CD14-positive monocyte (primary cell): ENCODE results near the gene BRAF. TPM values are rescaled to one million over a fixed set of nuclear protein-coding genes. Genes with fewer than 3 reads are reported as not detected.
A peak's percentile ranks its signal among the peaks of the same experiment; 100 is the strongest.

Experiments
- DNase-seq, 3 donors: peaks; one replicate each; pipeline ENCODE4 v3.0.0-alpha.2; 2011 to 2022
- H2AFZ ChIP-seq: 2 replicates; pipeline ENCODE4 v1.6.0; 2012; ENCODE audit warnings: mild to moderate bottlenecking, low read depth, low read length, inconsistent platforms; ENCODE audit not compliant: insufficient read depth, poor library complexity, severe bottlenecking
- H3K27ac ChIP-seq, 2 donors: 1 replicate in 1 of 2; 2 replicates in 1 of 2; pipeline ENCODE4 v1.5.1; 2012 to 2013; ENCODE audit warnings: low read length in 2 of 2, control low read depth in 1 of 2, inconsistent platforms in 1 of 2, low read depth in 1 of 2, mild to moderate bottlenecking in 1 of 2
- H3K27me3 ChIP-seq, 2 donors: one replicate each; pipeline versions ENCODE4 v1.6.0 to v1.6.1; 2011 to 2013; ENCODE audit warnings: low read length in 2 of 2; ENCODE audit not compliant: control insufficient read depth in 2 of 2, insufficient read depth in 2 of 2
- H3K36me3 ChIP-seq, 2 donors: replicated peaks in 1 of 2; 1 replicate in 1 of 2; 2 replicates in 1 of 2; pipeline versions ENCODE4 v1.5.1 to v1.6.1; 2012 to 2013; ENCODE audit warnings: low read length in 2 of 2, control low read depth in 1 of 2, inconsistent platforms in 1 of 2, mild to moderate bottlenecking in 1 of 2; ENCODE audit not compliant: insufficient read depth in 2 of 2, control insufficient read depth in 1 of 2
- H3K4me1 ChIP-seq, 2 donors: 1 replicate in 1 of 2; 2 replicates in 1 of 2; pipeline versions ENCODE4 v1.5.1 to v1.6.1; 2012 to 2013; ENCODE audit warnings: low read length in 2 of 2, control low read depth in 1 of 2, inconsistent platforms in 1 of 2, mild to moderate bottlenecking in 1 of 2, moderate library complexity in 1 of 2; ENCODE audit not compliant: insufficient read depth in 2 of 2, control insufficient read depth in 1 of 2
- H3K4me2 ChIP-seq: replicated peaks from 2 replicates; pipeline ENCODE3; 2012; ENCODE audit warnings: low read length, moderate library complexity, mild to moderate bottlenecking; ENCODE audit not compliant: poor library complexity, severe bottlenecking; ENCODE audit errors: extremely low read depth
- H3K4me3 ChIP-seq, 3 experiments: fragments of 200-600 bp in 1 of 3; sonication (generic) in 1 of 3; replicated peaks in 1 of 3; 1 replicate in 2 of 3; 2 replicates in 1 of 3; pipeline ENCODE4 v1.5.1; 2011 to 2013; ENCODE audit warnings: low read length in 3 of 3, mild to moderate bottlenecking in 3 of 3, control low read depth in 2 of 3, low read depth in 2 of 3, inconsistent platforms in 1 of 3, moderate library complexity in 1 of 3
- H3K79me2 ChIP-seq: 2 replicates; pipeline ENCODE4 v1.6.0; 2012; ENCODE audit warnings: mild to moderate bottlenecking, control low read depth, inconsistent platforms, low read length, moderate library complexity; ENCODE audit not compliant: insufficient read depth
- H3K9ac ChIP-seq: 2 replicates; pipeline ENCODE4 v1.6.0; 2017; ENCODE audit warnings: low read length, mild to moderate bottlenecking; ENCODE audit not compliant: insufficient read depth, poor library complexity, severe bottlenecking
- H3K9me3 ChIP-seq, 2 donors: replicated peaks in 1 of 2; 1 replicate in 1 of 2; 2 replicates in 1 of 2; pipeline versions ENCODE4 v1.5.1 to v1.6.1; 2012 to 2013; ENCODE audit warnings: low read length in 2 of 2, control low read depth in 1 of 2; ENCODE audit not compliant: control insufficient read depth in 1 of 2, insufficient read depth in 1 of 2
- H4K20me1 ChIP-seq: 2 replicates; pipeline ENCODE4 v1.6.0; 2012; ENCODE audit warnings: mild to moderate bottlenecking, low read length, control low read depth, moderate library complexity; ENCODE audit not compliant: insufficient read depth
- H3K27ac Mint-ChIP-seq, 7 donors: one replicate each; pipeline ENCODE4 v1.8.0; 2020; ENCODE audit warnings: mild to moderate bottlenecking in 7 of 7, mixed read lengths in 7 of 7, moderate library complexity in 6 of 7, inconsistent platforms in 2 of 7
- H3K27me3 Mint-ChIP-seq, 3 donors: one replicate each; pipeline ENCODE4 v1.8.0; 2021 to 2022; ENCODE audit warnings: low read depth in 3 of 3, mild to moderate bottlenecking in 3 of 3, mixed read lengths in 3 of 3, moderate library complexity in 3 of 3, inconsistent platforms in 1 of 3
- H3K36me3 Mint-ChIP-seq, 2 donors: one replicate each; pipeline ENCODE4 v1.8.0; 2020; ENCODE audit warnings: mixed read lengths in 2 of 2, inconsistent platforms in 1 of 2, mild to moderate bottlenecking in 1 of 2
- H3K4me1 Mint-ChIP-seq: one replicate; pipeline ENCODE4 v1.8.0; 2020; ENCODE audit warnings: mild to moderate bottlenecking, mixed read lengths
- H3K4me3 Mint-ChIP-seq, 2 donors: one replicate each; pipeline ENCODE4 v1.8.0; 2020; ENCODE audit warnings: mild to moderate bottlenecking in 2 of 2, mixed read lengths in 2 of 2, moderate library complexity in 1 of 2
- H3K9me3 Mint-ChIP-seq, 7 donors: one replicate each; pipeline ENCODE4 v1.8.0; 2020 to 2022; ENCODE audit warnings: mixed read lengths in 7 of 7, mild to moderate bottlenecking in 6 of 7, moderate library complexity in 6 of 7, inconsistent platforms in 2 of 7
- CTCF ChIP-seq: fragments of 200-600 bp; IDR thresholded peaks from one replicate; pipeline ENCODE4 v1.8.0; 2022; ENCODE audit warnings: antibody characterized with exemption, mild to moderate bottlenecking
- WGBS: methylation state at CpG from one replicate; pipeline ENCODE4 v1.1.5; 2013; ENCODE audit warnings: missing lambda C conversion rate; ENCODE audit not compliant: insufficient coverage; 5-methylcytosine and 5-hydroxymethylcytosine counted together
- intact Hi-C, 2 donors: fragments of 100-400 bp; cut with micrococcal nuclease; formaldehyde crosslinking; loops; one replicate each; pipeline versions ENCODE4 v1.15.0 to v1.15.1; 2023
- polyA plus RNA-seq, 3 donors: library from polyadenylated mRNA; depleted of rRNA in 1 of 3; unstranded in 2 of 3; stranded (reverse) in 1 of 3; fragments of 300-500 nt in 2 of 3; fragments of >200 nt in 1 of 3; fragmentation: Illumina TruSeq in 2 of 3; gene quantifications; 1 replicate in 2 of 3; 2 replicates in 1 of 3; pipeline ENCODE4 v1.2.3, GENCODE V29; 2012 to 2021

BRAF gene
- polyA plus RNA-seq, 3 donors = 3.8 to 10.0 (median 5.6) TPM

GRCh38 chr7:140676306-140676705 lies 248.4 kb downstream of the BRAF start:
- Histone ChIP-seq H2AFZ (no peak overlapping the region), H3K4me3 (peak overlapping the region in 1 of 3 experiments; percentile 23), H3K9me3 (no peaks in the 10 kb centered on the region), H3K4me1 (peaks cover 42 to 49% of the 10 kb centered on the region in 2 donors), H4K20me1 (no peaks in the 10 kb centered on the region), H3K4me2 (peak overlapping the region; percentile 38), H3K9ac (no peak overlapping the region), H3K36me3 (peaks cover 25 to 39% of the 10 kb centered on the region in 2 donors), H3K79me2 (peaks cover 7% of the 10 kb centered on the region), H3K27ac (peak overlapping the region; percentile 17 to 70), H3K27me3 (no peaks in the 10 kb centered on the region)
- DNase-seq = peak; percentile 81 to 89 (median 88)
- 0% methylated on average over 2 of the region's 3 CpGs for WGBS
- Mint-ChIP-seq H3K27ac (peak overlapping the region; percentile 81 to 95 (median 85)), H3K27me3 (peaks cover 2 to 5% (median 3%) of the 10 kb centered on the region in 3 donors), H3K9me3 (no peaks in the 10 kb centered on the region), H3K4me3 (peak overlapping the region; percentile 35 to 46), H3K36me3 (peaks cover 37 to 43% of the 10 kb centered on the region in 2 donors), H3K4me1 (peaks cover 42% of the 10 kb centered on the region)
- no peak for TF ChIP-seq CTCF
- intact Hi-C loops = no loop called here

GRCh38 chr7:140675726-140676125 lies 249.0 kb downstream of the BRAF start:
- 90% methylated on average over 2 of the region's 4 CpGs for WGBS
- H3K27ac ChIP-seq = peak overlapping the region in 1 of 2 donors; percentile 70
- Mint-ChIP-seq H3K36me3 (peaks cover 32 to 38% of the 10 kb centered on the region in 2 donors), H3K4me3 (peak overlapping the region in 1 of 2 donors; percentile 42), H3K4me1 (peaks cover 42% of the 10 kb centered on the region), H3K9me3 (no peaks in the 10 kb centered on the region), H3K27me3 (peaks cover 2 to 5% (median 3%) of the 10 kb centered on the region in 3 donors), H3K27ac (peak overlapping the region; percentile 80 to 95 (median 82))
- peaks cover 7% of the 10 kb centered on the region for H3K79me2 ChIP-seq
- no peak for TF ChIP-seq CTCF
- peaks cover 42 to 49% of the 10 kb centered on the region in 2 donors for H3K4me1 ChIP-seq
- H2AFZ ChIP-seq = no peak overlapping the region
- no peak overlapping the region for H3K9ac ChIP-seq
- no peaks in the 10 kb centered on the region for H3K9me3 ChIP-seq
- intact Hi-C loops = no loop called here
- no peak for DNase-seq
- H3K4me2 ChIP-seq = peak overlapping the region; percentile 38
- H3K4me3 ChIP-seq = peak overlapping the region in 1 of 3 experiments; percentile 23
- no peaks in the 10 kb centered on the region for H4K20me1 ChIP-seq
- no peaks in the 10 kb centered on the region for H3K27me3 ChIP-seq
- H3K36me3 ChIP-seq = peaks cover 21 to 33% of the 10 kb centered on the region in 2 donors
